ENCODE results near the gene GALR3.

Gene GALR3

DNA sequence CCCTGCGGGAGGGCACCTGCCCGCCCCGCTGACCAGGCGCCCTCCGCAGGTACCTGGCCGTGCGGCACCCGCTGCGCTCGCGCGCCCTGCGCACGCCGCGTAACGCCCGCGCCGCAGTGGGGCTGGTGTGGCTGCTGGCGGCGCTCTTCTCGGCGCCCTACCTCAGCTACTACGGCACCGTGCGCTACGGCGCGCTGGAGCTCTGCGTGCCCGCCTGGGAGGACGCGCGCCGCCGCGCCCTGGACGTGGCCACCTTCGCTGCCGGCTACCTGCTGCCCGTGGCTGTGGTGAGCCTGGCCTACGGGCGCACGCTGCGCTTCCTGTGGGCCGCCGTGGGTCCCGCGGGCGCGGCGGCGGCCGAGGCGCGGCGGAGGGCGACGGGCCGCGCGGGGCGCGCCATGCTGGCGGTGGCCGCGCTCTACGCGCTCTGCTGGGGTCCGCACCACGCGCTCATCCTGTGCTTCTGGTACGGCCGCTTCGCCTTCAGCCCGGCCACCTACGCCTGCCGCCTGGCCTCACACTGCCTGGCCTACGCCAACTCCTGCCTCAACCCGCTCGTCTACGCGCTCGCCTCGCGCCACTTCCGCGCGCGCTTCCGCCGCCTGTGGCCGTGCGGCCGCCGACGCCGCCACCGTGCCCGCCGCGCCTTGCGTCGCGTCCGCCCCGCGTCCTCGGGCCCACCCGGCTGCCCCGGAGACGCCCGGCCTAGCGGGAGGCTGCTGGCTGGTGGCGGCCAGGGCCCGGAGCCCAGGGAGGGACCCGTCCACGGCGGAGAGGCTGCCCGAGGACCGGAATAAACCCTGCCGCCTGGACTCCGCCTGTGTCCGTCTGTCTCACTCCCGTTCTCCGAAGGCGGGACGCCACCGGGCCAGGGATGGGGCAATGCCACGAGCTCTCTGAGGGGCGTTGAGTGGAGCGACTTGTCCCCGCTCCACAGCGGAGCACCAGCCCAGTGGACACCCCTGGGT is 1.8 kb downstream of the GALR3 start:
- no peak for DNase-seq (ENCODE audit: low read depth)
- TF ChIP-seq, protein P1, sequence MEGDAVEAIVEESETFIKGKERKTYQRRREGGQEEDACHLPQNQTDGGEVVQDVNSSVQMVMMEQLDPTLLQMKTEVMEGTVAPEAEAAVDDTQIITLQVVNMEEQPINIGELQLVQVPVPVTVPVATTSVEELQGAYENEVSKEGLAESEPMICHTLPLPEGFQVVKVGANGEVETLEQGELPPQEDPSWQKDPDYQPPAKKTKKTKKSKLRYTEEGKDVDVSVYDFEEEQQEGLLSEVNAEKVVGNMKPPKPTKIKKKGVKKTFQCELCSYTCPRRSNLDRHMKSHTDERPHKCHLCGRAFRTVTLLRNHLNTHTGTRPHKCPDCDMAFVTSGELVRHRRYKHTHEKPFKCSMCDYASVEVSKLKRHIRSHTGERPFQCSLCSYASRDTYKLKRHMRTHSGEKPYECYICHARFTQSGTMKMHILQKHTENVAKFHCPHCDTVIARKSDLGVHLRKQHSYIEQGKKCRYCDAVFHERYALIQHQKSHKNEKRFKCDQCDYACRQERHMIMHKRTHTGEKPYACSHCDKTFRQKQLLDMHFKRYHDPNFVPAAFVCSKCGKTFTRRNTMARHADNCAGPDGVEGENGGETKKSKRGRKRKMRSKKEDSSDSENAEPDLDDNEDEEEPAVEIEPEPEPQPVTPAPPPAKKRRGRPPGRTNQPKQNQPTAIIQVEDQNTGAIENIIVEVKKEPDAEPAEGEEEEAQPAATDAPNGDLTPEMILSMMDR (conservative IDR thresholded peaks at IDR 0.05; ENCODE audit: control insufficient read depth, insufficient read depth, low read depth, low read length): no peak
- H3K4me3 ChIP-seq (ENCODE audit: control insufficient read depth, low read depth, low read length): no peak overlapping the region

DNA sequence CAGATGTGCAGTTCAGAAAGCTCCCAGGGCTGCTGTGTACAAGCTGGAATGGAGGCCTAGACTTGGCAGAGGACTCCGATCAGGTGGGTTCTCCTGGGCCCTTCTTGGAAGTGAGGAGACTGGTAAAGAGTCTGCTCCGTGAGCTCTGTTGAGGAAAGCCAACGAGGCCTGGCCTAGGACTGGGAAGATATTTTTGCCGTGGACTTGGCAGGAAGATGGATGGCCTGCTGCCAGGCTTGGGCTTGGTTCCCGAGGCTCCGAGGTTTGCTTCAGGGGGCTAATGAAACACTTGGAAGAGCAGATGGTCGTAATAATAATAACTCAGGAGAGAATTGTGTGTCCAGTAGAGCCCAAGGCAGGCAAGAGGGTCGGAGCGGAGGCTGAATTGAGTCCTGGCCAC is 3.9 kb downstream of the GALR3 start:
- TF ChIP-seq, protein P1 (conservative IDR thresholded peaks at IDR 0.05; ENCODE audit: control insufficient read depth, insufficient read depth, low read depth, low read length): no peak
- no peak for DNase-seq (ENCODE audit: low read depth)
- H3K4me3 ChIP-seq (ENCODE audit: control insufficient read depth, low read depth, low read length): no peak overlapping the region

DNA sequence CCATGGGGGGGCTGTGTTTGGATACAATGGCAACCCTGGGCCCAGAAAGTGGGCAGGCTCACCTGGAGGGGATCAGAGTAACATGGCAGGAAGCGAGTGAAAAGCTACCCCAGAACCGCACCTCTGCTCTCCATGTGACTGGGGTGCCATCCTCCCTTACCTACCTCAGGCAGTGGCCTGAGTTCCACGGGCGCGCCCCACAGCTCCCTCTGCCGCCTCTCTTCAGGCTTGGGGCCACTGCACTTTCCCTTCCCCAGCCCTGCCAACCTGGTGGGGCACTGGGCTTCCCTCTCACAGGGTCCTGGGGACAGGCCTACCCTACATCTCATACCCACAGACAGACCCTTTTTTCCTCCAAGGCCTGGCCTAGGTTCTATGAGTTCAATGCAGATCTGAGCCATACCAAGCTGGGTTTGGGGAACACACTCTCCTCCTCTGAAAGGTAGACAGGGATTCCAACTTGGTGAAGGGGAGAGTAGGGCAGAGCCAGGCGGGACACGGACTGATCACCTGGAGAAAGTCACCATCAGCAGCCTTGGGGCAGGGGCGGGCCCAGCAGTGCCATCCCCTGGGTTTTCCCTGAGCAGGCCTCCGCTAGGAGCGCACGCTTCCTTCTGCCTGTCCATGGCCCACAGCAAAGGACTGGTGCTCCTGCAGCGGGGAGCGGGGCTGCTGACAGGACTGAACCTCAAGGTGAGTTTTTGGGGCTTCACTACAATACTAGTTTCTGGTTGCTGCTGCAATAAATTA is 7.1 kb downstream of the GALR3 start:
- DNase-seq (ENCODE audit: low read depth): no peak
- H3K4me3 ChIP-seq (ENCODE audit: control insufficient read depth, low read depth, low read length): no peak overlapping the region
- TF ChIP-seq, protein P1 (conservative IDR thresholded peaks at IDR 0.05; ENCODE audit: control insufficient read depth, insufficient read depth, low read depth, low read length): no peak

DNA sequence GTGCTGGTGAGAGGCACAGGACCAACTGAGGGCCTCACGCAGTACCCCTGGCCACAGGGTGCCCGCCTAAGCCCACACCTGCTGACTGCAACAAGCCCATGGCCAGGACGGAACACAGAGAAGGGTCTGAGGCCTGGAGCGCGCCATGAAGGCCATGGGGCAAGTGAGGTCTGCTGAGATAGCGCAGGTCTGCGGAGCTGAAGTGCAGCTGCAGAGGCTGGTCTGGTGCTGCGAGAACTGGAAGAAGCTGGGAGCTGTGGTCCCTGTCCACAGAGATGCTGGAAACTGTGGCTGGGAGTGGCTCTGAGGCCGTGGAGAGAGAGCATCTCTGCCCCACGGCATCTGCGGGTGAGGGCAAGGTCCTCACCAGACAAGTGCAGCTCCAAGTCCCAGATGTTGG is 8.3 kb downstream of the GALR3 start:
- no peak overlapping the region for H3K4me3 ChIP-seq (ENCODE audit: control insufficient read depth, low read depth, low read length)
- TF ChIP-seq, protein P1 (conservative IDR thresholded peaks at IDR 0.05; ENCODE audit: control insufficient read depth, insufficient read depth, low read depth, low read length): no peak
- no peak for DNase-seq (ENCODE audit: low read depth)

DNA sequence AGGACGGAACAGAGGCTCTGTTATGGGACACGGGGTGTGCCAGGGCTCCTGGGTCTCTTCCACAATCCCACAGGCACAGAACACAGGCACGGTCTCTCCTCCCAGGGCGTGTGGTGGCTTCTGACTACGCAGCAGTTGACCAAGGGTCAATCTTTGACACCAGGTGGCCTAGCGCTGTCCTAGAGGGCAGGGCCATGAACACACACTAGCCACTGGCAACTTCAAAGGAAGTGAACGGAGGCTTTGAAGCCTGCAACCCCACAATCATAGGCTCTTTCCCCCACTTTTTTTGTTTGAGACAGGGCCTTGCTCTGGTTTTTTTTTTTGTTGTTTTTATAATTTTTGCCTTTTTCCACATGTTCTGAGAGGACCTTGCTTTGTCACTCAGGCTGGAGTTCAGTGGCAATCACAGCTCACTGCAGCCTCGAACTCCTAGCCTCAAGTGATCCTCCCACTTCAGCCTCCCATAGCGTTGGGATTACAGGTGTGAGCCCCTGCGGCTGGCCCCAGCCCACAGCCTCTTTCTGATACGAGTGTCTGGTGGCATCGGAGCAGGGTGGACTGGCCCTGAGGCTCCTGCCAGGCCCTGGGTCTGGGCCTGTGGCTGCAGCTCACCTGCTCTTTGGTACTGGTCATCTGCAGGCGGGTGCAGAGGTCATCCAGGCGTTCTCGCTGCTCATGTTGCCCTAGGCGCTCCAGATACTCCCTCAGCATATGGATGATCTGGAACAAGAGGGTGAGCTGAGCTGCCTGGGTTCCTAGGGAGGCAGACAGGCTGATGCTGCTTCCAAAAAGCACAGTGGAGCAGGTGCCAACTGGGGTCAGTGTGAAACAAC is 9.1 kb downstream of the GALR3 start:
- DNase-seq (ENCODE audit: low read depth): no peak
- TF ChIP-seq, protein P1 (conservative IDR thresholded peaks at IDR 0.05; ENCODE audit: control insufficient read depth, insufficient read depth, low read depth, low read length): no peak
- no peak overlapping the region for H3K4me3 ChIP-seq (ENCODE audit: control insufficient read depth, low read depth, low read length)
